Ectodermal cell (in vitro differentiated cells): Measurements from ENCODE around the gene SGCA.

Experiments used
- H3K27ac ChIP-seq: 2 replicates; pipeline ENCODE4 v1.7.0; 2013; ENCODE audit warnings: mild to moderate bottlenecking, low read depth, low read length; ENCODE audit not compliant: insufficient read depth, poor library complexity, severe bottlenecking
- H3K27me3 ChIP-seq: 2 replicates; pipeline ENCODE4 v1.7.0; 2013; ENCODE audit warnings: mild to moderate bottlenecking, low read length; ENCODE audit not compliant: insufficient read depth, control insufficient read depth, poor library complexity, severe bottlenecking
- H3K36me3 ChIP-seq: one replicate; pipeline ENCODE4 v1.7.0; 2013; ENCODE audit warnings: low read length; ENCODE audit not compliant: control insufficient read depth, insufficient read depth
- H3K4me1 ChIP-seq: one replicate; pipeline ENCODE4 v1.7.0; 2013; ENCODE audit warnings: low read length; ENCODE audit not compliant: control insufficient read depth, insufficient read depth
- H3K4me3 ChIP-seq: 2 replicates; pipeline ENCODE4 v1.7.0; 2013; ENCODE audit warnings: low read depth, low read length, control low read depth; ENCODE audit not compliant: insufficient read depth
- H3K9me3 ChIP-seq: 2 replicates; pipeline ENCODE4 v1.7.0; 2013; ENCODE audit warnings: mild to moderate bottlenecking, low read length, moderate library complexity; ENCODE audit not compliant: control insufficient read depth
- WGBS, 2 experiments: methylation state at CpG; one replicate each; pipeline ENCODE4 v1.1.7; 2013; ENCODE audit warnings: missing lambda C conversion rate in 2 of 2; 5-methylcytosine and 5-hydroxymethylcytosine counted together

SGCA gene

GRCh38 chr17:50167371-50167770 lies 1.6 kb downstream of the SGCA start:
- 86 to 87% methylated on average over 19 of the region's 19 CpGs for WGBS, 2 experiments
- Histone ChIP-seq H3K9me3 (no peaks in the 10 kb centered on the region), H3K4me1 (peaks cover 9% of the 10 kb centered on the region), H3K27me3 (no peaks in the 10 kb centered on the region), H3K4me3 (no peak overlapping the region), H3K27ac (no peak overlapping the region), H3K36me3 (no peaks in the 10 kb centered on the region)

DNA sequence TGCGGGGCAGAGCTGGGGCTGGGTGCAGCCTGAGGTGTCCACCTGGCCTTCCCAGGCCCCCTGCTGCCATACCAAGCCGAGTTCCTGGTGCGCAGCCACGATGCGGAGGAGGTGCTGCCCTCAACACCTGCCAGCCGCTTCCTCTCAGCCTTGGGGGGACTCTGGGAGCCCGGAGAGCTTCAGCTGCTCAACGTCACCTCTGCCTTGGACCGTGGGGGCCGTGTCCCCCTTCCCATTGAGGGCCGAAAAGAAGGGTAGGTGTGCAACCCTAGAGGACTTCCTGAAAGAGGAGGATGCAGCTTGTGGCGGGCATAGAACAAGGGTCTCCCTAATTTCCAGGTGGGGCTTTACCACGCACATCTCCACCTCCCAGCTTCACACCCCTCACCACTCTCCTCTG lies 2.5 kb downstream of the SGCA start:
- H3K4me3 ChIP-seq, result no peak overlapping the region
- no peaks in the 10 kb centered on the region for H3K27me3 ChIP-seq
- no peak overlapping the region for H3K27ac ChIP-seq
- H3K36me3 ChIP-seq, result no peaks in the 10 kb centered on the region
- H3K4me1 ChIP-seq, result peaks cover 9% of the 10 kb centered on the region
- no peaks in the 10 kb centered on the region for H3K9me3 ChIP-seq
- WGBS, 2 experiments, result 87 to 92% methylated on average over 13 of the region's 13 CpGs

DNA sequence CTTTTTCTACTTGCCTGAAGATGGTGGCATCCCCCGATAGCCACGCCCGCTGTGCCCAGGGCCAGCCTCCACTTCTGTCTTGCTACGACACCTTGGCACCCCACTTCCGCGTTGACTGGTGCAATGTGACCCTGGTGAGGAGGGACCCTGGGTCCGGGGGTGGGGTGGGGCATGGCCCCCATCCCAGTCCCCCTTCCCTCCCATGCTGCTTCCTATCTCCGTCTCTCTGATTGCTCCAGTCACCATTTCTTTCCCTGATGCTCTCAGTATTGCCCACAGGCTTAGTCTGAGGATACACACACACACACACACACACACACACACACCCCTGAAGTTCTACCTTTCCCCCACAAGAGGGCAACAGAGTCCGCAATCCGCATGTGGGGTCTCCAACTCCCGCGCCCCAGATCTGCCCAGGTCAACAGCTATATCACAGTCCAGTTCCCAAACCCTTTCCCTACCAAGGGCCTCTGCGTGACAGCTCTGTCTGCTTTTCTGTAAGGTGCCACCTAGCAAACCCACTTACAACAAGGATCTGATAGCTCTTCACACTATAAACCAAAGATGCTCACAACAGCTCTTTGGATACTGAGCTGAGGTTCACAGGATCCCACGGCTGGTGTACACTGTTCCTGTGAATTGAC lies 3.4 kb downstream of the SGCA start:
- 52 to 53% methylated on average over 14 of the region's 14 CpGs for WGBS, 2 experiments
- peaks cover 9% of the 10 kb centered on the region for H3K4me1 ChIP-seq

DNA sequence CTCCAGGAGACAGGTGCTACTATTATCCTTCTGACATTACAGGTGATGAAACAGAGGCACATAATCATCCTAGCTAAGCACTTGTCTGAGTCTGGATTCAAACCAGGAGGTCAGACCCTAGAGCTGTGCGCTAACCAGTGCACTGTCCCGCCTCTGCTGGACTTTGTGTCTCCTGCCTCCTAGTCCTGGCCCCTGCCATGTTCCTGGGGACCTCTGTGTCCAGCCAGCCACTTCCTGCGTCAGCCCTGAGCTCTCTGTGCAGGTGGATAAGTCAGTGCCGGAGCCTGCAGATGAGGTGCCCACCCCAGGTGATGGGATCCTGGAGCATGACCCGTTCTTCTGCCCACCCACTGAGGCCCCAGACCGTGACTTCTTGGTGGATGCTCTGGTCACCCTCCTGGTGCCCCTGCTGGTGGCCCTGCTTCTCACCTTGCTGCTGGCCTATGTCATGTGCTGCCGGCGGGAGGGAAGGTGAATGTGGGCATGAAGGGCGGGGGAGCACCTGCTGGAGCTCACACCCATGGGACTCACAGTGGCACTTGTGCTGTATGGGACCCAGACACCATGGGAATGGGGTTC lies 4.2 kb downstream of the SGCA start:
- no peak overlapping the region for H3K27ac ChIP-seq
- no peaks in the 10 kb centered on the region for H3K9me3 ChIP-seq
- no peak overlapping the region for H3K4me3 ChIP-seq
- H3K27me3 ChIP-seq, result no peaks in the 10 kb centered on the region
- H3K36me3 ChIP-seq, result no peaks in the 10 kb centered on the region
- H3K4me1 ChIP-seq, result peaks cover 9% of the 10 kb centered on the region
- WGBS, 2 experiments, result 92% methylated on average over 9 of the region's 9 CpGs

More for the DNA sequence above, 3.4 kb downstream of the SGCA start:
- Histone ChIP-seq H3K4me3 (no peak overlapping the region), H3K9me3 (no peaks in the 10 kb centered on the region), H3K27ac (no peak overlapping the region), H3K27me3 (no peaks in the 10 kb centered on the region), H3K36me3 (no peaks in the 10 kb centered on the region)

- Histone ChIP-seq H3K27ac (no peak overlapping the region), H3K9me3 (no peaks in the 10 kb centered on the region), H3K4me1 (peaks cover 7% of the 10 kb centered on the region), H3K27me3 (no peaks in the 10 kb centered on the region), H3K4me3 (no peak overlapping the region), H3K36me3 (no peaks in the 10 kb centered on the region)
- WGBS, 2 experiments, result 91% methylated on average over 10 of the region's 10 CpGs
These were observed 5.0 kb downstream of the SGCA start for GRCh38 chr17:50170662-50171370.

DNA sequence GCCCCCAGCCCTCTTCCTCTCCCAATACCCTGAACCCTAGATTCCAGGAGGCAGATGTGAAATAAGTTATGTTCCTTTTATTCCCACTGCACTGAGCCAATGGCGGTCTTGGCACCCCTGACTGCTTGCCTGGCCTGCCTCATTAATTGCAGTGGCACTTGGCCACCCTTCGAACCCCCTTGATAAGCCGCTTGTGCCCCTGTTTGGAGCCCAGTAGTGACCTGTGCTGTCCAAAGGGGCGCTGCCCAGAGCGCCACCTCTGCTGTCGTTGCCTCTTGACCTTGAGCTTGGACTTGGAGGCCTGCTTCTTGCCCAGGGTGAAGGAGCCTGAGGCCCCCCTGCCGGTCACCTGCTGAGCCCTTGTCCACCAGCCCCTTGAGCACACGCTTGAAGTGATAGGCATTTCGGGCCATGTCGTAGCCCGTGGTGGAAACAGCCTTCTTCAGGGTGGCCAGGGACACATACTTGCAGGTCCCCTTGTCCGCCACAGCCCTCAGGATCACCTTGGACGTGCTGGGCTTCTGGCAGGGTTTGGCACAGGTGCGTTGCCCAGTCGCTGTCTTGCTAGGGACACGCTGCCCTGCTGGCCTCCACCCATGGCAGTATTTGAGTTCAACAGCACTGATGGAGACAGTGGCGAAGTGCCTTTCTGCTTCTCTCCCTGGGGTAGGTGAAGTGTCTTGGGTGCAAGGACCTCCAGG lies 5.7 kb downstream of the SGCA start:
- Histone ChIP-seq H3K9me3 (no peaks in the 10 kb centered on the region), H3K4me3 (no peak overlapping the region), H3K27ac (no peak overlapping the region), H3K27me3 (no peaks in the 10 kb centered on the region), H3K4me1 (no peaks in the 10 kb centered on the region), H3K36me3 (no peaks in the 10 kb centered on the region)
- WGBS, 2 experiments, result 93 to 94% methylated on average over 17 of the region's 17 CpGs

GRCh38 chr17:50172130-50172529 lies 6.3 kb downstream of the SGCA start:
- H3K9me3 ChIP-seq, result no peaks in the 10 kb centered on the region
- H3K27me3 ChIP-seq, result no peaks in the 10 kb centered on the region
- H3K4me1 ChIP-seq, result peaks cover under 1% of the 10 kb centered on the region
- no peak overlapping the region for H3K4me3 ChIP-seq
- H3K27ac ChIP-seq, result no peak overlapping the region
- H3K36me3 ChIP-seq, result no peaks in the 10 kb centered on the region
- WGBS, 2 experiments, result 94 to 96% methylated on average over 11 of the region's 11 CpGs

DNA sequence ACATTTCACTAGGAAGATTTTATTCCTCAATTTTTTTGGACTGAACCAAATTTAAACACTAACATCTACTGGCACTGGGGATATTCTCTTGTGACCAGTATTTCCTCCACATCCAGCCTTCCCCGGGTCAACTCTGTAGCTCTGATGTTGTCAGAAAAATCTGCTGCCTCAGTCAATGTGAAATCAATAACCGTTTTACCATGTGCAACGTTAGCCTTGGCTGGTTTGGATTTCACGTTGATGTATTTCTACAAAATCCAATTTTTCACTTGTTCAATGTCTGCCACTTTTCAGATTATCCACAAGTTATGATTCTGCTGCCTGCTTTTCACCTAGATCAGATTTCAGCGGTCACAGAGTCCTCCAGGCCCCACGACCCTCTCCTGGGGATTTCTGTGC lies 7.1 kb downstream of the SGCA start:
- no peaks in the 10 kb centered on the region for H3K36me3 ChIP-seq
- peaks cover 9% of the 10 kb centered on the region for H3K4me1 ChIP-seq
- 88 to 90% methylated on average over 6 of the region's 6 CpGs for WGBS, 2 experiments
- H3K27ac ChIP-seq, result no peak overlapping the region
- no peak overlapping the region for H3K4me3 ChIP-seq
- no peaks in the 10 kb centered on the region for H3K9me3 ChIP-seq
- no peaks in the 10 kb centered on the region for H3K27me3 ChIP-seq

DNA sequence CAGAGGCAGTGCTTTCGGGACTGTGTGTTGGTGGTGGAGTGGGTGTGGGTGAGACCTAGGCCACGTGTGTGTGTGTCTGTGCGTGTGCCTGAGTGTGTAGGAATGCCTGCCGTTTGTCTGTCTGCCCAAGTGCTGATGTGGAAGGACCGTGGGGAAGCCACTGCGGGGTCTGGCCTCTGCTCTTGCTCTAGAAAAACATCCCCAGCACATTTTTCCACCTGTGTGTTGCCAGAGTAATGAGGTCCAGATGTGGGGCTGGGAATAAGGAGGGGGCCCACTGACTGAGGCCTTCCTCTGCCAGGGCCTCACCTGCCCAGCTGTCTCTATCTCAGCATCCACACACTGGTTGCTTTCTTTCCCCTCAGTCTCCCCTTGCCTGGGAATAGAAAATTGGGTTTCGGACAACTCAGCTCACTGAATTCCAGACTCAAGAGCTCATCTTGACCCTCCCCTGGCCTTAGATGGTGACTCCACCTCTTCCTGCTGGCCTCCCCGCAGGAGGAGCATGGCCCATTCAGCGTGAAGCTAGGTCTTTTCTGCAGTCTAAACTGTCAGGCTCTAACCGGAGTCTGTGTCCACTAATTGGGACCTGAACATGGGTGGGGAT lies 7.6 kb downstream of the SGCA start:
- Histone ChIP-seq H3K27ac (no peak overlapping the region), H3K4me1 (peaks cover 14% of the 10 kb centered on the region), H3K27me3 (no peaks in the 10 kb centered on the region), H3K4me3 (no peak overlapping the region), H3K36me3 (no peaks in the 10 kb centered on the region), H3K9me3 (no peaks in the 10 kb centered on the region)
- 69 to 72% methylated on average over 10 of the region's 10 CpGs for WGBS, 2 experiments

GRCh38 chr17:50174444-50174843 lies 8.6 kb downstream of the SGCA start:
- Histone ChIP-seq H3K27ac (no peak overlapping the region), H3K36me3 (no peaks in the 10 kb centered on the region), H3K9me3 (no peaks in the 10 kb centered on the region), H3K27me3 (no peaks in the 10 kb centered on the region), H3K4me3 (no peak overlapping the region), H3K4me1 (peaks cover 17% of the 10 kb centered on the region)
- 74 to 80% methylated on average over 6 of the region's 6 CpGs for WGBS, 2 experiments
